ENCODE results near the gene C1orf53. TPM values are rescaled to one million over a fixed set of nuclear protein-coding genes. Genes with fewer than 3 reads are reported as not detected.

C1orf53 gene
- total RNA-seq, 4 donors from 2014 or later = 9.9 TPM; not detected in 3

DNA sequence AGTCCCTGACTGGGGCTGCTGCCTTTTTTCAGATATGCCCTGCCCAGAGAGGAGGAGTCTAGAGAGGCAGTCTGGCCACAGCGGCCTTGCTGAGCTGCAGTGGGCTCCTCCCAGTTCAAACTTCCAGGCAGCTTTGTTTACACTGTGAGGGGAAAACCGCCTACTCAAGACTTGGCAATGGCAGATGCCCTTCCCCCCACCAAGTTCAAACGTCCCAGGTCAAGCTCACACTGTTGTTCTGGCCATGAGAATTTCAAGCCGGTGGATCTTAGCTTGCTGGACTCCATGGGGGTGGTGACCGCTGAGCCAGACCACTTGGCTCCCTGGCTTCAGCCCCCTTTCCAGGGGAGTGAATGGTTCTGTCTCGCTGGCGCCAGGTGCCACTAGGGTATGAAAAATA is 18.3 kb upstream of the C1orf53 start:
- Histone ChIP-seq H3K27ac (no peak overlapping the region), H3K36me3 (no peaks in the 10 kb centered on the region), H3K27me3 (no peaks in the 10 kb centered on the region), H3K4me3 (no peak overlapping the region), H3K9me3 (no peaks in the 10 kb centered on the region), H3K4me1 (peaks cover 0 to 5% (median 0%) of the 10 kb centered on the region in 4 donors)
- peak in 2 of 3 donors; percentile 48 to 54 for DNase-seq
- no peak for TF ChIP-seq POLR2A (IDR thresholded peaks at IDR 0.05)
- TF ChIP-seq, protein P1, sequence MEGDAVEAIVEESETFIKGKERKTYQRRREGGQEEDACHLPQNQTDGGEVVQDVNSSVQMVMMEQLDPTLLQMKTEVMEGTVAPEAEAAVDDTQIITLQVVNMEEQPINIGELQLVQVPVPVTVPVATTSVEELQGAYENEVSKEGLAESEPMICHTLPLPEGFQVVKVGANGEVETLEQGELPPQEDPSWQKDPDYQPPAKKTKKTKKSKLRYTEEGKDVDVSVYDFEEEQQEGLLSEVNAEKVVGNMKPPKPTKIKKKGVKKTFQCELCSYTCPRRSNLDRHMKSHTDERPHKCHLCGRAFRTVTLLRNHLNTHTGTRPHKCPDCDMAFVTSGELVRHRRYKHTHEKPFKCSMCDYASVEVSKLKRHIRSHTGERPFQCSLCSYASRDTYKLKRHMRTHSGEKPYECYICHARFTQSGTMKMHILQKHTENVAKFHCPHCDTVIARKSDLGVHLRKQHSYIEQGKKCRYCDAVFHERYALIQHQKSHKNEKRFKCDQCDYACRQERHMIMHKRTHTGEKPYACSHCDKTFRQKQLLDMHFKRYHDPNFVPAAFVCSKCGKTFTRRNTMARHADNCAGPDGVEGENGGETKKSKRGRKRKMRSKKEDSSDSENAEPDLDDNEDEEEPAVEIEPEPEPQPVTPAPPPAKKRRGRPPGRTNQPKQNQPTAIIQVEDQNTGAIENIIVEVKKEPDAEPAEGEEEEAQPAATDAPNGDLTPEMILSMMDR (IDR thresholded peaks at IDR 0.05) = no peak

DNA sequence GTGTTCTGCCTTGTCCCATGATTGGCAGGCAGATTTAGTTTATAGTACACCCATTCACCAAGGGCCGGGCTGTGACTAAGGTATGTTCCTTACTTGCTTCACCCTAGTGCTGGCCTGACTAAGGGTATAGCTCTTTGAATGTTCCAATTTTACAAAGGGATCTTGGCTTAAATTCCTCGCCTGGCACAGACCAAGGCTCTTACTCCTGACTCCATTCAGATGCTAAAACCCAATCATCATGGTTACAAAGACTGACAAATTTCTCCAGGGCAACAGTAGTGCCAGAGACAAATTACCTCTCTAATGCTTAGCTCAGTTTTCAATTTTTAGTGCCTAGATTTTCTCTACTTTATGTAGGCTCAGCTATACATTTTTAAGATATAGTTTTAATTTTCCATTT is 11.5 kb upstream of the C1orf53 start:
- TF ChIP-seq, protein P1 (IDR thresholded peaks at IDR 0.05) = no peak
- TF ChIP-seq POLR2A (IDR thresholded peaks at IDR 0.05) = no peak
- no peaks in the 10 kb centered on the region for H3K4me1 ChIP-seq
- H3K27ac ChIP-seq = no peak overlapping the region
- H3K27me3 ChIP-seq = no peaks in the 10 kb centered on the region
- no peaks in the 10 kb centered on the region for H3K9me3 ChIP-seq
- no peak for DNase-seq
- H3K36me3 ChIP-seq = no peaks in the 10 kb centered on the region
- no peak overlapping the region for H3K4me3 ChIP-seq

DNA sequence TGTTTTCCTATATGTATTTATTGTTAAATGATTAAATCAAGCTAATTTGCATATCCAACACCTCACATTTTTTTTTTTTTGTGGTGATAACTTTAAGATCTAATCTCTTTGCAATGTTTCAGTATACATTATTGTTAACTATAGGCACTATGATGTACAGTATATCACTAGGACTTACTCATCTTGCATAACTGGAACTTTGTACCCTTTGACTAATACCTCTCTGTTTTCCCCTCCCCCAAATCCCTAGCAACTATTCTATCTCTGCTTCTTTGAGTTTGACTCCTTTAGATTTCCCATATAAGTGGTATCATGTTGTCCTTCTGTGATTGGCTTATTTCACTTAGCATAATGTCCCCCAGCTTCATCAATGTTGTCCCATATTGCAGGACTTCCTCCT is 9.7 kb upstream of the C1orf53 start:
- no peak overlapping the region for H3K27ac ChIP-seq
- DNase-seq = no peak

GRCh38 chr1:197896301-197896700 is 6.1 kb upstream of the C1orf53 start:
- Histone ChIP-seq H3K27me3 (no peaks in the 10 kb centered on the region), H3K27ac (no peak overlapping the region), H3K4me3 (no peak overlapping the region), H3K9me3 (no peaks in the 10 kb centered on the region), H3K4me1 (no peaks in the 10 kb centered on the region), H3K36me3 (no peaks in the 10 kb centered on the region)
- no peak for DNase-seq
- no peak for TF ChIP-seq POLR2A (IDR thresholded peaks at IDR 0.05)
- TF ChIP-seq, protein P1 (IDR thresholded peaks at IDR 0.05) = no peak

More for the DNA sequence above, 9.7 kb upstream of the C1orf53 start:
- TF ChIP-seq, protein P1 (IDR thresholded peaks at IDR 0.05) = no peak
- no peak for TF ChIP-seq POLR2A (IDR thresholded peaks at IDR 0.05)
- Histone ChIP-seq H3K9me3 (no peaks in the 10 kb centered on the region), H3K4me3 (no peak overlapping the region), H3K27me3 (no peaks in the 10 kb centered on the region), H3K36me3 (no peaks in the 10 kb centered on the region), H3K4me1 (no peaks in the 10 kb centered on the region)

GRCh38 chr1:197899037-197899436 is 3.4 kb upstream of the C1orf53 start:
- no peak for DNase-seq
- Histone ChIP-seq H3K36me3 (no peaks in the 10 kb centered on the region), H3K9me3 (no peaks in the 10 kb centered on the region), H3K27me3 (no peaks in the 10 kb centered on the region), H3K27ac (no peak overlapping the region), H3K4me1 (peaks cover 0 to 9% (median 0%) of the 10 kb centered on the region in 4 donors), H3K4me3 (no peak overlapping the region)
- TF ChIP-seq, protein P1 (IDR thresholded peaks at IDR 0.05) = no peak
- no peak for TF ChIP-seq POLR2A (IDR thresholded peaks at IDR 0.05)

DNA sequence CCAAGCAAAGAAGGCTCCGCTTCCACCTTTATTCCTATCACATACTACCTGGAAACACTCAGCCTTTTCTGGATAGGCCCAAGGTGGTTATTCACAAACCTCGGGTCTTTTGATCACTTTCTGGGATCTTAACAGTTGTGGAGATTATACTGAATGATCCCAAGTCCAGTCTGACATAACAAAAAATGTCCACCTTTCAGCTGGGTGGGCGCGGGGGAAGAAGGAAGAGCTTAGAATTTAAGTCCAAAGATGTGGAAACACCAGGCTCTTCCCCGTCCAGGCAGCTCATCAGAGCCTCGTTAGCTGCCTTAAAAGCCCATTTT is 338 bp upstream of the C1orf53 start:
- no peaks in the 10 kb centered on the region for H3K9me3 ChIP-seq
- H3K4me1 ChIP-seq = peaks cover 0 to 9% (median 0%) of the 10 kb centered on the region in 4 donors
- H3K27me3 ChIP-seq = no peaks in the 10 kb centered on the region
- peak overlapping the region; percentile 72 to 92 (median 81) for H3K4me3 ChIP-seq
- H3K36me3 ChIP-seq = no peaks in the 10 kb centered on the region
- peak overlapping the region; percentile 63 to 92 (median 83) for H3K27ac ChIP-seq
- no peak for DNase-seq
- TF ChIP-seq POLR2A (IDR thresholded peaks at IDR 0.05) = no peak
- TF ChIP-seq, protein P1 (IDR thresholded peaks at IDR 0.05) = no peak
